ENCODE data around the gene MICALL1. TPM values are rescaled to one million over a fixed set of nuclear protein-coding genes. Genes with fewer than 3 reads are reported as not detected.

MICALL1 gene
- total RNA-seq, 4 donors from 2014 or later: 10.7 to 34.5 (median 20.4) TPM

GRCh38 chr22:37896181-37896592, 9.9 kb upstream of the MICALL1 start:
- peaks cover 0 to 77% (median 57%) of the 10 kb centered on the region in 4 donors for H3K4me1 ChIP-seq
- peaks cover 0 to 6% (median 0%) of the 10 kb centered on the region in 3 donors for H3K36me3 ChIP-seq
- no peak overlapping the region for H3K4me3 ChIP-seq
- no peak for DNase-seq (ENCODE audit: low spot score in 2 of 2)
- H3K27me3 ChIP-seq: no peaks in the 10 kb centered on the region
- no peaks in the 10 kb centered on the region for H3K9me3 ChIP-seq
- H3K27ac ChIP-seq: peak overlapping the region in 3 of 4 donors; percentile 79 to 87 (median 79)
- TF ChIP-seq, protein P1, sequence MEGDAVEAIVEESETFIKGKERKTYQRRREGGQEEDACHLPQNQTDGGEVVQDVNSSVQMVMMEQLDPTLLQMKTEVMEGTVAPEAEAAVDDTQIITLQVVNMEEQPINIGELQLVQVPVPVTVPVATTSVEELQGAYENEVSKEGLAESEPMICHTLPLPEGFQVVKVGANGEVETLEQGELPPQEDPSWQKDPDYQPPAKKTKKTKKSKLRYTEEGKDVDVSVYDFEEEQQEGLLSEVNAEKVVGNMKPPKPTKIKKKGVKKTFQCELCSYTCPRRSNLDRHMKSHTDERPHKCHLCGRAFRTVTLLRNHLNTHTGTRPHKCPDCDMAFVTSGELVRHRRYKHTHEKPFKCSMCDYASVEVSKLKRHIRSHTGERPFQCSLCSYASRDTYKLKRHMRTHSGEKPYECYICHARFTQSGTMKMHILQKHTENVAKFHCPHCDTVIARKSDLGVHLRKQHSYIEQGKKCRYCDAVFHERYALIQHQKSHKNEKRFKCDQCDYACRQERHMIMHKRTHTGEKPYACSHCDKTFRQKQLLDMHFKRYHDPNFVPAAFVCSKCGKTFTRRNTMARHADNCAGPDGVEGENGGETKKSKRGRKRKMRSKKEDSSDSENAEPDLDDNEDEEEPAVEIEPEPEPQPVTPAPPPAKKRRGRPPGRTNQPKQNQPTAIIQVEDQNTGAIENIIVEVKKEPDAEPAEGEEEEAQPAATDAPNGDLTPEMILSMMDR (IDR thresholded peaks at IDR 0.05): no peak
- TF ChIP-seq POLR2A (IDR thresholded peaks at IDR 0.05): no peak
- TF ChIP-seq EP300 (IDR thresholded peaks at IDR 0.05): no peak
- WGBS, 2 donors: 53 to 56% methylated on average over 5 of the region's 5 CpGs

DNA sequence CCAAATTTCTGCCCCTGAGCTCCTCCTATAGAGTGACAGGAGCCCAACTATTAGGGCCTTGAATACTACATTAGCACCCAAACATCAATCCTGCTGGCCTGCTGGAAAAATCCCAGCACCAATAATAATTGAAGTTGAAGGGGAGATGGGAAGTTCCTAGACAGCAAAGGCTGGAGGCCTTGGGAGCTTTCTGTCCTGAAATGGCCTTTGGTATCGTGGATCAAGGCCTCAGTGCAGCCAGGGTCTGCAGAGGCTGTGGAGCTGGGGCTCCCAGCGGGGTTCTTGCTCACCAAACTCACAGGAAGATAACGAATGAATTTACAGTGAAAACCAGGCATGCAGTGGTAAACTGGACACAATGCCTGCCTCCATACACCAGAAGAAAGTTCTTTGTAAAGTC, 9.2 kb upstream of the MICALL1 start:
- Histone ChIP-seq H3K4me1 (peaks cover 0 to 72% (median 56%) of the 10 kb centered on the region in 4 donors), H3K36me3 (no peaks in the 10 kb centered on the region), H3K9me3 (no peaks in the 10 kb centered on the region), H3K27me3 (no peaks in the 10 kb centered on the region), H3K27ac (peak overlapping the region in 3 of 4 donors; percentile 79 to 87 (median 79)), H3K4me3 (no peak overlapping the region)
- WGBS, 2 donors: 50 to 51% methylated on average over 3 of the region's 3 CpGs
- no peak for DNase-seq (ENCODE audit: low spot score in 2 of 2)
- TF ChIP-seq EP300 (IDR thresholded peaks at IDR 0.05) (no peak), POLR2A (IDR thresholded peaks at IDR 0.05) (no peak)
- TF ChIP-seq, protein P1 (IDR thresholded peaks at IDR 0.05): no peak

DNA sequence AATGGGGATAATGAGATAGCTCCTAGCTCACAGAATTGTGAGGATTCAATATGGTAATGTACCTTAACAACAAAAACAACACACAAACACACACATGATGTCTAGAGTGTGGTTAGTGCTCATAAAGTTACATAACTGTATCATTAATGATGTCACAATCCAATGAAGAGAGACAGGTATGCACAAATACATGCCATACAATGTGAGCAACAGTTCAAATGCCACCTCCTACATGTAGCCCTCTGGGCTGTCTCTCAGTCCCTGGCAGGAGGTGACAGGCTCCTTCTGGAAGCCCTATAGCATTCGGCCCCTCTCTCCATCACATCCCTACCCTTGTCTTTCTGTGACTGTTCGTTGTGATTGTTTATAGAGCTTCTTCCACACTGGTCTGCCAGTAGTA, 8.3 kb upstream of the MICALL1 start:
- Histone ChIP-seq H3K27me3 (no peaks in the 10 kb centered on the region), H3K4me1 (peaks cover 0 to 64% (median 52%) of the 10 kb centered on the region in 4 donors), H3K4me3 (no peak overlapping the region), H3K27ac (peak overlapping the region in 3 of 4 donors; percentile 79 to 87 (median 79)), H3K36me3 (no peaks in the 10 kb centered on the region), H3K9me3 (no peaks in the 10 kb centered on the region)
- no peak for DNase-seq (ENCODE audit: low spot score in 2 of 2)
- TF ChIP-seq, protein P1 (IDR thresholded peaks at IDR 0.05): no peak
- no peak for TF ChIP-seq POLR2A (IDR thresholded peaks at IDR 0.05)
- WGBS, 2 donors: 84 to 100% methylated on average over 2 of the region's 2 CpGs

DNA sequence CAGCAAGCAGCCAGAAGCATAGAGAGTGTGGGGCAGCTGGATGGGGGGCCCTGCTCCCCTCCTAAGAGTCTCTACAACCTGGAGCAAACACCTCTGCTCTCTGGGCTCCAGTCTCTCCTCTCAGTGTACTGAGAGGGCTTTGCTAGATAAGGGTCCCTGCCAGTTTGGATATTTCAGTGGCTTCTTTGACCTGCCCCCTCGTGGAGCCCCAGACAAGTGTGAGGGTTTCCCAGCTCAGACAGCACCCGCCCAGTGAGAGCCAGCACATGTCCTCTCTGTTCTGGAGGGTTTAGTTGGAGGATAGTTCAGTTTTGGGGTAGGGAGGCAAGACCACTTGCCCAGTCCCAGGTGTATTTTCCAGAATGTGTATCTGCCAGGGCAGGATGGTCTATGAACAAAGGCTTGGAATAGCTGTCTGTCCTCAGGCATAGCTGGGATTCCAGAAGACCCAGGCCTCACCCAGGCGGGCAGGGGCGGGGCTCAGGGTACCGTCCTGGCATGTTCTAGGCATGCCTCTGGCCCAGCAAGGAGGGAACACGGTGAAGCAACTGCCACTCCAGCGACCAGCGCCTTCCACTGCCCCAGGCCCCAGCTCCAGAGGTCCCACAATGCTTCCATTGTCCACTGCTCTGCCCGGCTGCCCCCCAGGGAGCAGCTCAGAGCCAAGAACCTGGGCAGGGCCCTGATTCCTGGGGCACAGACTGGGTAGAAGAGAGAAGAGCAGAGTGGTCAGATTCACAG, 7.5 kb upstream of the MICALL1 start:
- Histone ChIP-seq H3K4me1 (peaks cover 0 to 56% (median 45%) of the 10 kb centered on the region in 4 donors), H3K9me3 (no peaks in the 10 kb centered on the region), H3K4me3 (no peak overlapping the region), H3K36me3 (no peaks in the 10 kb centered on the region), H3K27me3 (no peaks in the 10 kb centered on the region), H3K27ac (peak overlapping the region in 3 of 4 donors; percentile 79 to 87 (median 79))
- 42 to 54% methylated on average over 2 to 6 of the region's 9 CpGs for WGBS, 2 donors
- TF ChIP-seq, protein P1 (IDR thresholded peaks at IDR 0.05): no peak
- TF ChIP-seq POLR2A (IDR thresholded peaks at IDR 0.05) (no peak), EP300 (IDR thresholded peaks at IDR 0.05) (peak in 1 of 2 donors; percentile 58)
- no peak for DNase-seq (ENCODE audit: low spot score in 2 of 2)
